HUES64 (cell line): ENCODE data around the gene PIBF1.

Source experiments
- H3K27ac ChIP-seq: 2 replicates; pipeline ENCODE4 v1.7.0; 2013; ENCODE audit warnings: low read depth, low read length, inconsistent platforms
- H3K27me3 ChIP-seq: 2 replicates; pipeline ENCODE4 v1.6.1; 2013; ENCODE audit warnings: mild to moderate bottlenecking, low read length; ENCODE audit not compliant: insufficient read depth
- H3K36me3 ChIP-seq: 2 replicates; pipeline ENCODE4 v1.6.1; 2013; ENCODE audit warnings: mild to moderate bottlenecking, low read length; ENCODE audit not compliant: insufficient read depth
- H3K4me1 ChIP-seq: 2 replicates; pipeline ENCODE4 v1.6.1; 2013; ENCODE audit warnings: mild to moderate bottlenecking, low read length, moderate library complexity; ENCODE audit not compliant: insufficient read depth
- H3K4me3 ChIP-seq: 2 replicates; pipeline ENCODE4 v1.5.1; 2013; ENCODE audit warnings: mild to moderate bottlenecking, low read length, moderate library complexity
- H3K9ac ChIP-seq: 2 replicates; pipeline ENCODE4 v1.6.1; 2013; ENCODE audit warnings: mild to moderate bottlenecking, low read depth, low read length
- H3K9me3 ChIP-seq: 2 replicates; pipeline ENCODE4 v1.6.1; 2013; ENCODE audit warnings: low read depth, low read length; ENCODE audit not compliant: insufficient read depth
- WGBS: fragments of 150-250, 120-280 bp; methylation state at CpG from one replicate; pipeline ENCODE4 v1.1.7; 2013; ENCODE audit warnings: missing lambda C conversion rate; 5-methylcytosine and 5-hydroxymethylcytosine counted together

The PIBF1 gene

GRCh38 chr13:73054712-73055111, 272.8 kb downstream of the PIBF1 start:
- Histone ChIP-seq H3K9me3 (no peaks in the 10 kb centered on the region), H3K27ac (no peak overlapping the region)
- WGBS = 42% methylated on average over 5 of the region's 5 CpGs

GRCh38 chr13:73055813-73056564, 274.1 kb downstream of the PIBF1 start:
- peaks cover 37% of the 10 kb centered on the region for H3K4me1 ChIP-seq
- H3K4me3 ChIP-seq = no peak overlapping the region
- 77% methylated on average over 8 of the region's 8 CpGs for WGBS
- peaks cover 38% of the 10 kb centered on the region for H3K27me3 ChIP-seq
- H3K9ac ChIP-seq = no peak overlapping the region
- H3K9me3 ChIP-seq = no peaks in the 10 kb centered on the region
- no peaks in the 10 kb centered on the region for H3K36me3 ChIP-seq
- H3K27ac ChIP-seq = no peak overlapping the region

More at GRCh38 chr13:73054712-73055111, 272.8 kb downstream of the PIBF1 start:
- H3K36me3 ChIP-seq = no peaks in the 10 kb centered on the region
- H3K4me1 ChIP-seq = peaks cover 32% of the 10 kb centered on the region
- no peak overlapping the region for H3K4me3 ChIP-seq
- peaks cover 25% of the 10 kb centered on the region for H3K27me3 ChIP-seq
- H3K9ac ChIP-seq = no peak overlapping the region

GRCh38 chr13:73056565-73056962, 274.6 kb downstream of the PIBF1 start:
- 94% methylated on average over 3 of the region's 4 CpGs for WGBS
- H3K4me1 ChIP-seq = peaks cover 40% of the 10 kb centered on the region
- no peaks in the 10 kb centered on the region for H3K9me3 ChIP-seq
- no peak overlapping the region for H3K27ac ChIP-seq
- H3K27me3 ChIP-seq = peaks cover 44% of the 10 kb centered on the region
- H3K9ac ChIP-seq = no peak overlapping the region
- no peak overlapping the region for H3K4me3 ChIP-seq
- H3K36me3 ChIP-seq = no peaks in the 10 kb centered on the region

DNA sequence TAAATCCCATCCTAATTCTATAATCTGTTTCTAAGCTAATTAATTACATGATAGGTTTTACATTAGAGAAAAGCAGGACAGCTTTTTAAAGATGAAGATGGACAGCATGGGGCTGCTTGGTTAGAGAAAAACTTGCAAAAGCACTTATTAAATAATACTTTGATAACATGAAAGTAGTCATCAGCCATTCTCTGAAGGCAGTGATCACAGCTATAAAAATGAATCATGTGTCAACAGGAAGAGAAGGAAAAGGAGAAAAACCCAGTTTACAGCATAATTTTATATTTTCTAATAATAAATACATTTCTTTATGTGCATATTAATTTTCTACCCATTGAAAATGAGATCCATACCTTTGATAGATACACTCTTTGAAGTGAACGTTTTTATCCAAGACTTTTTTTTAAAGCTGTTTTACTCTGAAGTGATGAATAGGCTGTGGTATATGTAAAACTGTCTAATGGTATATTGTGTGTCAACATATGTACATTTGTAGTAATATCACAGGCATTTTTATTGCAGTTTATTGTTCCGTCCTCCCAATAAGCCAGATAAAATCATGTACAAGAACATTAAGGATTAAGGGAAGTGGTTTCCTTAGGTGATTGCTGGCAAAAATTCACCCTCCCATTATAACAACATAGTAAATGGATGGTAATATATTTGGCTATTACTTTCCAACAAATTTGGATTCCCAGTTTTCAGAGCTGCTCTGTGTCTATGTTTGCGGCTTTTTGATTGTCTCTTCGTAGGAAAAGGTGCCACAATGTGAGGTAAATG, 275.5 kb downstream of the PIBF1 start:
- WGBS = 80% methylated on average over 3 of the region's 4 CpGs
- Histone ChIP-seq H3K27ac (no peak overlapping the region), H3K4me1 (peaks cover 40% of the 10 kb centered on the region), H3K9ac (no peak overlapping the region), H3K27me3 (peaks cover 53% of the 10 kb centered on the region), H3K4me3 (peak overlapping the region; percentile 78; the same call in 1 of the 2 replicates), H3K9me3 (no peaks in the 10 kb centered on the region), H3K36me3 (peaks cover 2% of the 10 kb centered on the region; the same call in 1 of the 2 replicates)

- Histone ChIP-seq H3K36me3 (peaks cover 3% of the 10 kb centered on the region; the same call in 1 of the 2 replicates), H3K27ac (no peak overlapping the region), H3K4me1 (peaks cover 41% of the 10 kb centered on the region), H3K9me3 (no peaks in the 10 kb centered on the region), H3K27me3 (peaks cover 56% of the 10 kb centered on the region), H3K4me3 (peak overlapping the region; percentile 78), H3K9ac (no peak overlapping the region)
- 42% methylated on average over 4 of the region's 6 CpGs for WGBS
Measured at GRCh38 chr13:73058064-73058313, 276.1 kb downstream of the PIBF1 start.

- H3K27me3 ChIP-seq = peaks cover 60% of the 10 kb centered on the region
- H3K4me3 ChIP-seq = peak overlapping the region; percentile 78
- no peak overlapping the region for H3K27ac ChIP-seq
- WGBS = 7% methylated on average over 8 of the region's 8 CpGs
- no peak overlapping the region for H3K9ac ChIP-seq
- peaks cover 3% of the 10 kb centered on the region; the same call in 1 of the 2 replicates for H3K36me3 ChIP-seq
- peaks cover 45% of the 10 kb centered on the region for H3K4me1 ChIP-seq
- H3K9me3 ChIP-seq = no peaks in the 10 kb centered on the region
Measured at GRCh38 chr13:73058432-73058735, 276.5 kb downstream of the PIBF1 start.

GRCh38 chr13:73058736-73059459, 277.0 kb downstream of the PIBF1 start, which contains the start of gene KLF5:
Gene KLF5 (plus strand): TSS chr13:73059005. CDS start chr13:73059328, 323 bp downstream.
- Histone ChIP-seq H3K9ac (peak within 1 kb of the TSS; percentile 69), H3K9me3 (no peaks in the 10 kb centered on the region), H3K27me3 (peaks cover 61% of the 10 kb centered on the region), H3K4me3 (peak within 1 kb of the TSS; percentile 78), H3K27ac (no peak within 1 kb of the TSS), H3K4me1 (peaks cover 50% of the 10 kb centered on the region), H3K36me3 (peaks cover 3% of the 10 kb centered on the region; the same call in 1 of the 2 replicates)
- under 1% methylated on average over 93 of the region's 93 CpGs for WGBS

- no peak overlapping the region for H3K27ac ChIP-seq
Measured at GRCh38 chr13:73059460-73060250, 277.7 kb downstream of the PIBF1 start.

GRCh38 chr13:73060251-73061160, 278.6 kb downstream of the PIBF1 start:
- 12% methylated on average over 26 of the region's 26 CpGs for WGBS

More at GRCh38 chr13:73059460-73060250, 277.7 kb downstream of the PIBF1 start:
- Histone ChIP-seq H3K9me3 (no peaks in the 10 kb centered on the region), H3K4me3 (peak overlapping the region; percentile 78), H3K27me3 (peaks cover 61% of the 10 kb centered on the region), H3K36me3 (peaks cover 3% of the 10 kb centered on the region; the same call in 1 of the 2 replicates), H3K4me1 (peaks cover 51% of the 10 kb centered on the region), H3K9ac (peak overlapping the region; percentile 69)
- under 1% methylated on average over 68 of the region's 68 CpGs for WGBS

DNA sequence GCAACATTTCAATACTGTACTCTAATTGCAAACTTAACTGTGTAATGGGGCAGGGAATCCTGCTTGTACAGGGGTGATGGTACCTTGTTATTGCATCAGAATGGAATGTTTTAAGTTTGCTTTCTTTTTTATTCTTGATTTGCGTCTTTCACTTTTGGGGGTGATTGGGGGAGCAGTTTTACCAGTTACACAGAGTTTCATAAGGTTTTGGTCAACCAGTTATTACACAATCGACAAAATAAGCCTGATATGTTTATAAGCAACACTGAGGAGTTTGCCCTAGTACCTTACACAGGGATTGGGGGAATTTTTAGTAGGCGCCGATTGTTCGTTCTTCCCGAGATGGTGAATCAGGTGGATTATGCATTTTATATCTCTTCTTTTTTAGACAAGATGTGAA, 279.5 kb downstream of the PIBF1 start:
- WGBS = 90% methylated on average over 4 of the region's 6 CpGs

More at GRCh38 chr13:73060251-73061160, 278.6 kb downstream of the PIBF1 start:
- H3K27ac ChIP-seq = no peak overlapping the region
- H3K27me3 ChIP-seq = peaks cover 61% of the 10 kb centered on the region
- H3K9ac ChIP-seq = peak overlapping the region; percentile 42; the same call in 1 of the 2 replicates
- peaks cover 49% of the 10 kb centered on the region for H3K4me1 ChIP-seq
- H3K9me3 ChIP-seq = no peaks in the 10 kb centered on the region
- peaks cover 3% of the 10 kb centered on the region; the same call in 1 of the 2 replicates for H3K36me3 ChIP-seq
- peak overlapping the region; percentile 78 for H3K4me3 ChIP-seq

More for the DNA sequence above, 279.5 kb downstream of the PIBF1 start:
- Histone ChIP-seq H3K9me3 (no peaks in the 10 kb centered on the region), H3K27ac (no peak overlapping the region), H3K9ac (no peak overlapping the region), H3K36me3 (peaks cover 3% of the 10 kb centered on the region; the same call in 1 of the 2 replicates), H3K4me3 (peak overlapping the region; percentile 78; the same call in 1 of the 2 replicates), H3K4me1 (peaks cover 48% of the 10 kb centered on the region), H3K27me3 (peaks cover 58% of the 10 kb centered on the region)
